ENCODE data around the gene CFL1. TPM values are rescaled to one million over a fixed set of nuclear protein-coding genes. Genes with fewer than 3 reads are reported as not detected.

Gene CFL1
- polyA plus RNA-seq, 1 of the 3 experiments (the other 2 are of a cell fraction): 4,252 TPM

DNA sequence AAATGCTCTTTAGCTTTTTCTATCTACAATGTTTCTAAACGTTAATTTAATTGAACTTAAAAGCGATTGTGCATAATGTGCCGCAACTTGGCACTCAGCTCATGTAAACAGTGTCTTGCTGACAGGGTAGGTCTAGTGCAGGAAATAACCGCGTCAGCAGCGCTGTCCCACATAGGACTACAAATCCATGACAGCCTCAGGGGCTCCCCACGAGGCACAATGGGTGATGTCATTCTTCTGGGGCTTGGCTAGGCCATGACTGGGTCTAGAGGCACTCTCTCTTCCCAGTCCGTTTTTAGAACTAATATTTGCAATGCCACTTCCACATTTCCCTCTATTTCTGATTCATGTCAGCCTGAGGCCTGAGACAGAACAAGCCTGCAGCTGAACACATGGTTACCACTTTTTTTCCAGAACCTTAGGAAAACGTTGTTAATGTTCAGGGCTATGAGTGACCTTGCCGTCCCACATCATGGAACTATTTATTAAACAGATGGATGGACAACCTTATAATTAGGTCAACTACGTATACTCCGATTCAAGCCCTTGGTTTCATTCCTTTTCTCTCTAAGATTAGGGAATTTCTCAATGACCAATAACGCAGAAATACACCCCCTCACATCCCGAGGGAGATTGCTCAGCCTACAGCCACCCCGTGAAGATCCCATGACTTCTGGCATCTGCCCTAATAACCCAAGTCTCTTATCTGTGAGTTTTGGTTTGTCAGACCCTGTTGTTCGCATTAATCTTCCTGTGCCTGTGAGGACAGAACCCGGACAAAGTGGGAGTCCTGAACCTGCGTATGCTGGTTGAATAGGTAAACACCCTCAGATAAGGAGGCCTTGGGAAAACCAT lies 43.6 kb downstream of the CFL1 start:
- CTCF ChIA-PET: interaction anchor here (0.6 to 13.8 kb wide), 4 partner anchors 34 to 284 kb away, joined by 3 to 111 read pairs (median 9); partner anchors contain the start of genes AP5B1 and KAT5
- peaks cover 4% of the 10 kb centered on the region; the same call in 1 of the 2 replicates for H3K27me3 ChIP-seq (ENCODE audit: insufficient read depth)
- no peaks in the 10 kb centered on the region for H3K79me2 ChIP-seq (ENCODE audit: insufficient read depth)
- no peak overlapping the region for H3K27ac ChIP-seq (ENCODE audit: low read depth in 2 of 2, low read length in 1 of 2)
- no peaks in the 10 kb centered on the region for H3F3A ChIP-seq (replicated peaks; ENCODE audit: insufficient read depth)
- H3K4me3 ChIP-seq (ENCODE audit: low read depth in 2 of 2, low read length in 1 of 2): no peak overlapping the region
- no peak for TF ChIP-seq TEAD4 (IDR thresholded peaks at IDR 0.05; ENCODE audit: borderline replicate concordance, insufficient read depth)
- TF ChIP-seq, protein P1, sequence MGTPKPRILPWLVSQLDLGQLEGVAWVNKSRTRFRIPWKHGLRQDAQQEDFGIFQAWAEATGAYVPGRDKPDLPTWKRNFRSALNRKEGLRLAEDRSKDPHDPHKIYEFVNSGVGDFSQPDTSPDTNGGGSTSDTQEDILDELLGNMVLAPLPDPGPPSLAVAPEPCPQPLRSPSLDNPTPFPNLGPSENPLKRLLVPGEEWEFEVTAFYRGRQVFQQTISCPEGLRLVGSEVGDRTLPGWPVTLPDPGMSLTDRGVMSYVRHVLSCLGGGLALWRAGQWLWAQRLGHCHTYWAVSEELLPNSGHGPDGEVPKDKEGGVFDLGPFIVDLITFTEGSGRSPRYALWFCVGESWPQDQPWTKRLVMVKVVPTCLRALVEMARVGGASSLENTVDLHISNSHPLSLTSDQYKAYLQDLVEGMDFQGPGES (IDR thresholded peaks at IDR 0.05; ENCODE audit: low read depth, low read length): no peak
- no peak for TF ChIP-seq NRF1 (IDR thresholded peaks at IDR 0.05; ENCODE audit: low read depth, low read length)
- TF ChIP-seq NFIC (IDR thresholded peaks at IDR 0.05; ENCODE audit: borderline replicate concordance): no peak
- TF ChIP-seq EP300 (IDR thresholded peaks at IDR 0.05; ENCODE audit: borderline replicate concordance in 1 of 2, low read depth in 1 of 2, low read length in 1 of 2): no peak
- TF ChIP-seq FOXJ3 (CRISPR knock-in tag; IDR thresholded peaks at IDR 0.05): no peak
- TF ChIP-seq RFX5 (IDR thresholded peaks at IDR 0.05; ENCODE audit: low read length): no peak
- TF ChIP-seq RCOR1 (IDR thresholded peaks at IDR 0.05; ENCODE audit: low read length): no peak
- no peak for TF ChIP-seq SMC3 (IDR thresholded peaks at IDR 0.05; ENCODE audit: low read depth, low read length)
- no peak for TF ChIP-seq TCF12 (IDR thresholded peaks at IDR 0.05)
- no peak for TF ChIP-seq GATA2 (CRISPR knock-in tag; IDR thresholded peaks at IDR 0.05)
- no peak for TF ChIP-seq GABPA (IDR thresholded peaks at IDR 0.05; ENCODE audit: low read depth)
- TF ChIP-seq EZH2phosphoT487 (IDR thresholded peaks at IDR 0.05; ENCODE audit: borderline replicate concordance, low read depth): no peak
- no peak for TF ChIP-seq JUND (IDR thresholded peaks at IDR 0.05)
- H3K36me3 ChIP-seq (replicated peaks in 1 of 2; ENCODE audit: control insufficient read depth in 1 of 2, insufficient read depth in 2 of 2, low read length in 1 of 2): no peaks in the 10 kb centered on the region
- no peaks in the 10 kb centered on the region for H3K9me2 ChIP-seq
- H3K9ac ChIP-seq: no peak overlapping the region
- POLR2A ChIA-PET: no interaction called here
- no peak overlapping the region for H3K4me2 ChIP-seq
- 81% methylated on average over 18 of the region's 18 CpGs for WGBS (ENCODE audit: low lambda C conversion rate)
- H3K4me1 ChIP-seq (ENCODE audit: control insufficient read depth in 1 of 2, insufficient read depth in 2 of 2, low read depth in 1 of 2, low read length in 1 of 2): peaks cover 0 to 3% of the 10 kb centered on the region in 2 experiments; a peak in 1 of 4 replicates
- H3K9me3 ChIP-seq: no peaks in the 10 kb centered on the region
- DNase-seq: no peak
- H4K20me1 ChIP-seq (ENCODE audit: insufficient read depth): no peaks in the 10 kb centered on the region
- H2AFZ ChIP-seq (ENCODE audit: low read depth): no peak overlapping the region

DNA sequence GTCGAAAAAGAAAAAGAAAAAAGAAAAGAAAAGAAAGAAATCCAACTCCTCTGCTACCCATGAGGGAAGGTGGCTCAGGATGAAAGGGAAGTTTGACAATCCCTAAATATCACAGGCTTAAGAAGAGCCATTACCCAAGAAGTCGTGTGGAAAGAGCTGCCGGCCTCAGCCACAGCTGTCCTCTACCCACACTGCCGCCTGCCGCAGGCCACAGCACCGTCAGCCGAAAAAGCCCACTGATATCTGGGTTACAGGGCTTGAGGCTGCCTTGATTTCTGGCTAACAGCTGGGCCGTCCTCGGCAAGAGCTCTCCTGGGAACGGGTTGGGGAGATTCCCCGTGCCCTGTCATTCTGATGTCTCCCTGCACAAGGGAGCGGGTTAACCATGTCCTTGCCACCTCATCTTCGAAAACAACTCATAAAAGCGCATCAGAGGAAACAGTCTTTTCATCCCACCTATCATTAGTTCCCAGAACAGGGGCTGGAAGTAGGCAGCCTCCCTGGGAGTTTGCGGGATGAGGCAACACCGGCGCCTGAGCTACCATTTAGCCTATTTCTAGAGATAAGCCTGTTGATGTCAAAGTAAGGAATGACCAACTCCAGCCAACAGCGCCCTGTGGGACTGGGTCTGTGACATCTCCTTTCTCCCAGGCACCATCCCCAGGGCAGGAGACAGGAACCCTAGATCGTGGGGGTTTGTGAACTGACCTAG lies 46.1 kb downstream of the CFL1 start:
- H2AFZ ChIP-seq (ENCODE audit: low read depth): no peak overlapping the region
- H3F3A ChIP-seq (replicated peaks; ENCODE audit: insufficient read depth): no peaks in the 10 kb centered on the region
- no peaks in the 10 kb centered on the region for H3K36me3 ChIP-seq (replicated peaks in 1 of 2; ENCODE audit: control insufficient read depth in 1 of 2, insufficient read depth in 2 of 2, low read length in 1 of 2)
- CTCF ChIA-PET: interaction anchor here (0.8 to 3.1 kb wide), 7 partner anchors 15 to 106 kb away, joined by 3 to 14 read pairs (median 4); partner anchors contain the start of genes AP5B1 and KAT5
- H4K20me1 ChIP-seq (ENCODE audit: insufficient read depth): no peaks in the 10 kb centered on the region
- WGBS (ENCODE audit: low lambda C conversion rate): 62% methylated on average over 19 of the region's 19 CpGs
- no peak overlapping the region for H3K27ac ChIP-seq (ENCODE audit: low read depth in 2 of 2, low read length in 1 of 2)
- DNase-seq: no peak
- H3K4me2 ChIP-seq: no peak overlapping the region
- H3K27me3 ChIP-seq (ENCODE audit: insufficient read depth): peaks cover 18% of the 10 kb centered on the region; the same call in 1 of the 2 replicates
- H3K4me1 ChIP-seq (ENCODE audit: control insufficient read depth in 1 of 2, insufficient read depth in 2 of 2, low read depth in 1 of 2, low read length in 1 of 2): peaks cover 0 to 3% of the 10 kb centered on the region in 2 experiments; a peak in 1 of 4 replicates
- no peak overlapping the region for H3K9ac ChIP-seq
- H3K9me3 ChIP-seq: no peaks in the 10 kb centered on the region
- POLR2A ChIA-PET: interaction anchor here (1.5 kb wide), 1 partner anchor 100 kb away, joined by 3 read pairs; the partner anchor contains the start of gene KAT5
- no peaks in the 10 kb centered on the region for H3K9me2 ChIP-seq
- H3K4me3 ChIP-seq (ENCODE audit: low read depth in 2 of 2, low read length in 1 of 2): no peak overlapping the region
- H3K79me2 ChIP-seq (ENCODE audit: insufficient read depth): no peaks in the 10 kb centered on the region
- no peak for TF ChIP-seq SIN3A (IDR thresholded peaks at IDR 0.05; ENCODE audit: borderline replicate concordance, low read depth, low read length)
- TF ChIP-seq, protein P2, sequence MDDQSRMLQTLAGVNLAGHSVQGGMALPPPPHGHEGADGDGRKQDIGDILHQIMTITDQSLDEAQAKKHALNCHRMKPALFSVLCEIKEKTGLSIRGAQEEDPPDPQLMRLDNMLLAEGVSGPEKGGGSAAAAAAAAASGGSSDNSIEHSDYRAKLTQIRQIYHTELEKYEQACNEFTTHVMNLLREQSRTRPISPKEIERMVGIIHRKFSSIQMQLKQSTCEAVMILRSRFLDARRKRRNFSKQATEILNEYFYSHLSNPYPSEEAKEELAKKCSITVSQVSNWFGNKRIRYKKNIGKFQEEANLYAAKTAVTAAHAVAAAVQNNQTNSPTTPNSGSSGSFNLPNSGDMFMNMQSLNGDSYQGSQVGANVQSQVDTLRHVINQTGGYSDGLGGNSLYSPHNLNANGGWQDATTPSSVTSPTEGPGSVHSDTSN (IDR thresholded peaks at IDR 0.05): no peak
- TF ChIP-seq, protein P3, sequence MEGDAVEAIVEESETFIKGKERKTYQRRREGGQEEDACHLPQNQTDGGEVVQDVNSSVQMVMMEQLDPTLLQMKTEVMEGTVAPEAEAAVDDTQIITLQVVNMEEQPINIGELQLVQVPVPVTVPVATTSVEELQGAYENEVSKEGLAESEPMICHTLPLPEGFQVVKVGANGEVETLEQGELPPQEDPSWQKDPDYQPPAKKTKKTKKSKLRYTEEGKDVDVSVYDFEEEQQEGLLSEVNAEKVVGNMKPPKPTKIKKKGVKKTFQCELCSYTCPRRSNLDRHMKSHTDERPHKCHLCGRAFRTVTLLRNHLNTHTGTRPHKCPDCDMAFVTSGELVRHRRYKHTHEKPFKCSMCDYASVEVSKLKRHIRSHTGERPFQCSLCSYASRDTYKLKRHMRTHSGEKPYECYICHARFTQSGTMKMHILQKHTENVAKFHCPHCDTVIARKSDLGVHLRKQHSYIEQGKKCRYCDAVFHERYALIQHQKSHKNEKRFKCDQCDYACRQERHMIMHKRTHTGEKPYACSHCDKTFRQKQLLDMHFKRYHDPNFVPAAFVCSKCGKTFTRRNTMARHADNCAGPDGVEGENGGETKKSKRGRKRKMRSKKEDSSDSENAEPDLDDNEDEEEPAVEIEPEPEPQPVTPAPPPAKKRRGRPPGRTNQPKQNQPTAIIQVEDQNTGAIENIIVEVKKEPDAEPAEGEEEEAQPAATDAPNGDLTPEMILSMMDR (IDR thresholded peaks at IDR 0.05): no peak
- TF ChIP-seq, protein P4, sequence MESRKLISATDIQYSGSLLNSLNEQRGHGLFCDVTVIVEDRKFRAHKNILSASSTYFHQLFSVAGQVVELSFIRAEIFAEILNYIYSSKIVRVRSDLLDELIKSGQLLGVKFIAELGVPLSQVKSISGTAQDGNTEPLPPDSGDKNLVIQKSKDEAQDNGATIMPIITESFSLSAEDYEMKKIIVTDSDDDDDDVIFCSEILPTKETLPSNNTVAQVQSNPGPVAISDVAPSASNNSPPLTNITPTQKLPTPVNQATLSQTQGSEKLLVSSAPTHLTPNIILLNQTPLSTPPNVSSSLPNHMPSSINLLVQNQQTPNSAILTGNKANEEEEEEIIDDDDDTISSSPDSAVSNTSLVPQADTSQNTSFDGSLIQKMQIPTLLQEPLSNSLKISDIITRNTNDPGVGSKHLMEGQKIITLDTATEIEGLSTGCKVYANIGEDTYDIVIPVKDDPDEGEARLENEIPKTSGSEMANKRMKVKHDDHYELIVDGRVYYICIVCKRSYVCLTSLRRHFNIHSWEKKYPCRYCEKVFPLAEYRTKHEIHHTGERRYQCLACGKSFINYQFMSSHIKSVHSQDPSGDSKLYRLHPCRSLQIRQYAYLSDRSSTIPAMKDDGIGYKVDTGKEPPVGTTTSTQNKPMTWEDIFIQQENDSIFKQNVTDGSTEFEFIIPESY (IDR thresholded peaks at IDR 0.05; ENCODE audit: borderline replicate concordance, low read depth): no peak
- TF ChIP-seq, protein P5, sequence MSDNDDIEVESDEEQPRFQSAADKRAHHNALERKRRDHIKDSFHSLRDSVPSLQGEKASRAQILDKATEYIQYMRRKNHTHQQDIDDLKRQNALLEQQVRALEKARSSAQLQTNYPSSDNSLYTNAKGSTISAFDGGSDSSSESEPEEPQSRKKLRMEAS (IDR thresholded peaks at IDR 0.05; ENCODE audit: low read depth): no peak
- no peak for TF ChIP-seq RCOR1 (IDR thresholded peaks at IDR 0.05; ENCODE audit: low read length)
- TF ChIP-seq GABPA (IDR thresholded peaks at IDR 0.05; ENCODE audit: low read depth): no peak

All from SK-N-SH (cell line).